Fibroblast of peridontal ligament (primary cell): ENCODE data around the gene WDCP.
A peak's percentile ranks its signal among the peaks of the same experiment; 100 is the strongest.

Experiments
- DNase-seq: peaks from one replicate; pipeline ENCODE4 v3.0.0-alpha.2; 2010; ENCODE audit errors: extremely low read depth

The WDCP gene

GRCh38 chr2:23993736-23994269 lies 53.4 kb downstream of the WDCP start:
- no peak for DNase-seq

GRCh38 chr2:23992931-23993330 lies 54.3 kb downstream of the WDCP start:
- DNase-seq = no peak

GRCh38 chr2:23988371-23988770 lies 58.8 kb downstream of the WDCP start:
- peak; percentile 17 for DNase-seq
